NCI-H2171 (cell line): ENCODE measurements around the gene FAM149B1.

Source experiments
- DNase-seq: peaks from one replicate; lab custom pipeline; 2025; lab: John Stamatoyannopoulos, UW

FAM149B1 gene

GRCh38 chr10:73174148-73174925 is 6.4 kb downstream of the FAM149B1 start:
- DNase-seq: no peak

DNA sequence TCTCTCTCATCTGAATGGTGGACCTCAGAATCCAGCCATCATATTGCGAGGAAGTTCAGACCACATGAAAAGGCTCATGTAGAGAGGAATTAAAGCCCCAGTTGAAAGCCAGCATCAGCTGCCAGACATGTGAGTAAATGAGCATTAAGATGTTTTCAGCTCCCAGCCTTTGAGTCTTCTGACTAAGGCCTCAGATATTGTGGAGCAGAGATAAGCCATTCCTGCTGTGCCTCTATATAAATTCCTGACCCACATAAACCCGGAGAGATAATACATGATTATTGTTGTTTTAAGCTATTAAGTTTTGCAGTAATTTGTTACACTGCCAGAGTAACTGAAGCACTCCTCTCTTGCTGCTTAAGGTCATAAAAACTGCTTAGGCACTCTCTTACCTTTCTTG is 14.6 kb downstream of the FAM149B1 start:
- DNase-seq: no peak

DNA sequence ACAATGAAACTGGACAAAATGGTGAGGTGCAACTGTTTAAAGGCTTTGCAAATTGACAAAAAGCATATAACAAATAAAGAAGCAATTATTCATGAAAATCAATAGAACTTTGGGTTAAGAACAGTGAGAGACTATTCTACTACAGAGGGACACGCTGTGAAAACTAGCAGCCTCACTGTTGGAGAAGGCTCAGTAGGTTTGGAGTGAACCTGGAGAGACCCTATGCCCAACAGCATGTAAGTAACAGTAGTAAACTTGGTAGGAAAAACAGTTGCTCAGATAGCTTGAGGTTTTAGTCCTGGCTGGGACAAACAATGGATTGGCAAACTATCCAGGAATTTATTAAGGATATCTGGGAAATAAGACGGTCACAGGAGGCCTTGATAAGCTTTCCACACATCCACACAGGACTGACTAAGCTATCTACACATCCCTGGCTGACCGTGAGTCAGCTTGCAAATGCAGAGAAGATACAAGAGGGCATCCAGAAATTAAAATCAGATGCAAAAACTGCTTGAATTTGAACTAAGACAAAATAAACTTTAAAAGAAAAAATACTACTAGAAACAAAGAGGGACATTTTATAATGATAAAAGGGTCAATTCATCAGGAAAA is 15.9 kb downstream of the FAM149B1 start:
- DNase-seq: no peak

DNA sequence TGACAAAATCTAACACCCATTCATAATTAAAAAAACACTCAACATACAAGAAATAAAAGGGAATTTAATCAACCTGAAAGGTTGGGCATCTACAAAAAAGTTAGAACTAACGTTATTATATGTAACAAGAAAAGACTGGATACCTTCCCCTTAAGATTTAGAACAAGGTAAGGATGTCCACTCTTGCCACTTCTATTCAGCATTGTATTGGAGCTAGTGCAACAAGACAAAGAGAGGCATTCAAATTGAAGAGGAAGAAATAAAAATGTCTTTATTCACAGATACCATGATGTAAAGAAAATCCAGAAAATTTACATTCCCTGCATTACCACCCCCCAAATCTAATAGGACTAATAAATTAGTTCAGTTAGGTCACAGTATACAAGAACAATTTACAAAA is 18.3 kb downstream of the FAM149B1 start:
- DNase-seq: no peak

DNA sequence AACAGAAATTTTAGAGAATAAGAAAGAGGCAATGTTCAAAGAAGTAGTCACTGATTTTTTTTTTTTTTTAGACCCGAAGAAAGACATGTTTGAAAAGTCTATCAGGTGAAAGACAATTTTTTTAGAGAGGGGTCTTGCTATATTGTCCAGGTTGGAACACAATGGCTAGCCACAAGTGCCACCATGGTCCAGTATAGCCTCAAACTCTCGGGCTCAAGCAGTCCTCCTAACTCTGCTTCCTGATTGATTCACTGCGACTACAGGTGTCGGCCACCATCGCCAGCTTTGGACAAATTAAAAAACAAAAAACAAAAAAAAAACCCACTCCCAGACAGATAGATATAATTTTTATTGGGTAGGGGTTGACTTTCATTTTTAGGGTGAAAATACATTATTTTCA is 22.3 kb downstream of the FAM149B1 start:
- DNase-seq: no peak

GRCh38 chr10:73205081-73205480 is 37.2 kb downstream of the FAM149B1 start:
- DNase-seq: no peak

GRCh38 chr10:73205890-73206289 is 38.0 kb downstream of the FAM149B1 start:
- no peak for DNase-seq

DNA sequence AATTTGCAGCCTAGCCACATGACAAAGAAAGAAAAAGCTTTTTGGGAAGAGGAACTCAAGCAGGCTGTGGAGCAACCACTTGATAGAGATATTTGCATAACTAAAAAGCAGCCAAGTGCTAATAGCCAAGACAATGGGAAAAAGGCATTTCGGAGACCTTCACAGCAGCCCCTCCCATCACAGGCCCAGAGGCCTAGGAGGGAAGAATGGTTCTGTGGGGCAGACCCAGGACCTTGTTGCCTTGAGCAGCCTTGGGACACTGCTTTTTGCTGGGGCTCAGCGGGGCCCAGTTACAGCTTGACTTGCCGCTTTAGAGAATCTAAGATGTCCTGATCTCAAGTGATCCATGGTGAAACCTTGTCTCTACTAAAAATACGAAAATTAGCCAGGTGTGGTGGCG is 38.5 kb downstream of the FAM149B1 start:
- no peak for DNase-seq

GRCh38 chr10:73207883-73208282 is 40.0 kb downstream of the FAM149B1 start:
- DNase-seq: no peak

DNA sequence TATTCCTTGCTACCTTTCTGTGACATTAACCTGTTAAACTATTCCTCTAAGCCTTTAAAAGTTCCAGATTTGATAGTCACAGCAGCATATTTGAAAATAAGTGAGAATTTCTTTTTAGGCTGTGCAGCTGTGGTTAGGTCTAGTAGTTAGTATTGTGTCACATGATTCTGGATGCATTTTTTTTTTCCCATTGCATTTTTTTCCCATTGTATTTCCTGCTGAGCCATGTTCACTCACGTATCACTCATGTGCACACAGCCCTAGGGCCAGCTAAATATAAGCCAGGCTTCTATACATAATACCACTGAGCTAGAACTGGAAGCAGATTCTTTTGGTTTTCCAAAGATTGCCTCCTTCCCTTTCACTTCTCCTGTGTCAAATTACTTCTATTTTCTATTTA is 41.8 kb downstream of the FAM149B1 start:
- no peak for DNase-seq

DNA sequence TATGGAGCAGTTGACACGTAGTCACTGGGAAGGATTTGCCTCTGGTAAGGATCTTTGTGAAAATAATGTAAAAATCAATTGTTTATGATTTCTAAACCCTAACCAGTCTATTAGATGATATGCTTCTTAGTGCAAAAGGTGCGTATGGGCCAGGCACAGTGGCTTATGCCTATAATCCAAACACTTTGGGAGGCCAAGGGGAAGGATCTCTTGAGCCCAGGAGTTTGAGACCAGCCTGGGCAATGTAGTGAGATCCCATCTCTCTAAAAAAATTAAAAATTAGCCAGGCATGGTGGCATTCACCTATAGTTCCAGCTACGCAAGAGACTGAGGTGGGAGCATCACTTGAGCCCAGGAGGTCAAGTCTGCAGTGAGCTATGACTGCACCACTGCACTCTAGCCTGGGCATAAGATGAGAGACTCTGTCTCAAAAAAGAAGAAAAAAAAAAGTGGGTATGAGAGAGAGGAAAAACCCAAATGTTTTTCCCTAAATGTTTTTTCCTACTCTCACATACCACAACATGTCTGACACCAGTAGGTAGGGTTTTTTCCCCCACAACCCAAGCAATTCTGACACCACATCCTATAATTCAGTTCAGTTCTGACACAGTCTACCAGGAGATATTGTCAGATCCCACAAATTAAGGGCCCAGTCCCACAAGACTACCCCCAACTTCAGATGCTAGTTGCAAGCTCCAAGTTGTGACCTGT is 42.6 kb downstream of the FAM149B1 start:
- DNase-seq: no peak

DNA sequence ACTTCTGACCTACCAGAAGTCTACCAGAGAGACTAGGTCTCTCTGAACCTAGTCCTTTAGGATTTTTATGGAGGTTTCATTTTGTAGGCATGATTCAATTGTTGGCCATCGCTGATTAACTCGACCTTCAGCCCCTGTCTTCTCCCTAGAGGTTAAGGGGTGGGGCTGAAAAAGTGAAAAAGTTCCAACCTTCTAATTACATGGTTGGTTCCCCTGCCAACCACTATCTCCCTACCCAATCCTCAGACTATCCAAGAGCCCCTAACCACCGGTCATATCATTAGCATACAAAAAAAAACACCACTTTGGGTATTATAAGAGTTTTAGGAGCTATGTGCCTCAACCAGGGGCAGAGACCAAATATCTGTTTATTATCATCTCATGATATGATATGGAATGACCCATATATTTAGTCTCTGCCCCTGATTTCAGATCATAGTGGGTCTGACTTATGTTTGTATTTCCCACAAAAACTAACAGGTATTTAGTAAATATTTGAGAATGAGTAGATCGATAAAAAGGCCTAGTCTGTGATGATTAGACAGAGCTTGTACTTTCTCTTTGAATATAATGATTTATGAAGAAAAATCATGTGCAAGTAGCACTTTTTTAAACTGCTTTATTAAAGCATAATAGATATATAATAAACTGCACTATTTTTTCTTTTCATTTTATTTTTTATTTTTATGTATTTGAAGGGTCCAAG is 43.3 kb downstream of the FAM149B1 start:
- no peak for DNase-seq

GRCh38 chr10:73215749-73216148 is 47.8 kb downstream of the FAM149B1 start:
- DNase-seq: no peak

GRCh38 chr10:73217628-73218027 is 49.7 kb downstream of the FAM149B1 start:
- no peak for DNase-seq

DNA sequence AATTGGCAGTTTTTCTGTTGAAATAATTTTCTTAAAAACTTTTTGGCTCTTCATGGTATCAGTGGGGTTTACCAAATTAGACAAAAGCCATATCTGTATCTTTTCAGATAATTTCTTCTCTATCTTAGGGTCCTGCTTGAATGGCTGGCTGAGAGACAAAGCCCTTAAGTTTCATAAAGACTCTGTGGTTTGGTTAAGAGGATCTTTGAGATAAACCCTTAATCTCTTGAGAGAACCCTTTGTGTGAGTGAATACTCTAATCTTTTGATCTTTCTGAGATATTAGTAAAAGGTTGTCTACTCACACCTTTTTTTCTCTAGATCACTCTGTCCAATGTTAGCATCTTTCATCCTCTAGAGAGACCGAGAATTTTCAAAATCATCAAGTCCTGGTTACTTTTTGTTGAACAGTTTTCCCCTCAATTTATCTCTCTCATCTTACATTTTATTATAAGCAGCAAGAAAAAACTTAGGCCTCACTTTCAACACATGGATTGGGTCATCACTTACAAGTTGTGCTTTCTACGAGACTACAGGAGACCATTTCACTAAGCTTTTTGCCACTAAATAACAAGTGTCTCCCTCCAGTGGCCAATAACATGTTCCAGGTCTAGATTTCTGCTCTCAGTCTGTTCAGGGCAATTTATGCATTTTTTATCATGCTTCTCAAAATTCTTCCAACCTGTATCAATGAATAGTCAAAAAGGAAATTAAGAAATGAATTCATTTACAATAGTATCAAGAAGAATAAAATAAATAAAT is 50.7 kb downstream of the FAM149B1 start:
- no peak for DNase-seq

DNA sequence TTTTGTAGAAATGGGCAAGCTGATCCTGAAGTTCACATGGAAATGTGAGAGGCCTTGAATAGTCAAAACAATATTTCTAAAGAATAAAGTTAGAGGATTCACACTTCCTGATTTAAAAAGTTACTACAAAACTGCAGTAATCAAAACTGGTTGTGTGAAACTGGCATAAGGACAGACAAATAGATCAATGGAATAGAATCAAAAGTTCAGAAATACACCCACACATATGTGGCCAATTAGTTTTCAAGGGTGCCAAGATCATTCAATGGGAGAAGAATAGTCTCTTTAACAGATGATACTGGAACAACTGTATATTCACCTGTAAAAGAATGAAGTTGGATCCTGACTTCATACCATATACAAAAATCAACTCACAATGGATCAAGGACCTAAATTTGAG is 51.5 kb downstream of the FAM149B1 start:
- no peak for DNase-seq

- DNase-seq: no peak
These were observed 53.1 kb downstream of the FAM149B1 start for GRCh38 chr10:73220989-73221388.

DNA sequence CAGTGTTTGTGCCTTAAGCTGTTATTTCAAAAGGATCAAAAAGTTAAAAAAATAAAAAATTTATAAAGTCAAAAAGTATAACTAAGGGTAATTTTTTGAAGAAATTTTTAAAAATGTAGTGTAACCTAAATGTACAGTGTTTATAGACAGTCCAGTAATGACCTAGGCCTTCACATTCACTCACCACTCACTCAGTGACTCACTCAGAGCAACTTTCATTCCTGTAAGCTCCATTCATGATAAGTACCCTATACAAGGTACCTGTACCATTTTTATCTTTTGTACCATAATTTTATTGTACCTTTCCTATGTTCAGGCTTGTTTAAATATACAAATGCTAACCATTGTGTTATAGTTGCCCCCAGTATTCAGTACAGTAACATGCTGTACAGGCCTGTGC is 57.6 kb downstream of the FAM149B1 start:
- no peak for DNase-seq

DNA sequence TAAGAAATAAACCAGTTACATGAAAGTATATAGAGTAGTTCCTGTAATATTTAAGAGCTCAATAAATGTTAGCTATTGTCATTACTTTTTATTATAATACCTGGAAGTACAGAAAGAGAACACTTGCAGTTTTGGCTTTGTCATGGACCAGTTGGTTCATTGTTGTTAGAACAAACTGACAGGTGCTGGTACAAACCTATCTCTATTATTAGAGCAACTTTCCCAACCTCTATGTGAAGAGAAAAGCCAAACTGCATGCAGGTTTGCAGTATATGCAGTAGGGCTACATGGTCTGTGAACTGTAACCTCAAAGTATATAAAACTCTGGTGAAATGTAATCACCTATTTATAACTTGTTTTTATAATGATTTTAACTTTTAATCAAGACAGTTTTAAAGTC is 58.7 kb downstream of the FAM149B1 start:
- no peak for DNase-seq

DNA sequence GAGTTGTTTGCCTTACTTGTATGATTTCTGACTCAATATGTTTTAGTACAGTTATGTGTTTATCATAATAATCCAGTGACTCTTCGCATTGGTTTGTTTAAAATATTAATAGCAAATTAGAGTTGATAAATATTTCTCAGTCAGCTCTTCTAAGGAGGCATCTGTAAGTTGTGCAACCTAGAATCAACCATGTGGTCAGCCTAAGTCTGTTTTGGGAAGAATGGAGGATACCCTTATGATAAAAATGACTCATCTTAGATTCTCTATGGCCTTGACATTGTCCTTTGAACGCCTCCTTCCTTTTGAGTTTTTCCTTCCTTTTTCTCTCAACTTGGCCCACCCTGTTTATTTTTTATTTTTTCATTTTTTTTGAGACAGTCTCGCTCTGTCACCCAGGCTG is 60.3 kb downstream of the FAM149B1 start:
- no peak for DNase-seq

DNA sequence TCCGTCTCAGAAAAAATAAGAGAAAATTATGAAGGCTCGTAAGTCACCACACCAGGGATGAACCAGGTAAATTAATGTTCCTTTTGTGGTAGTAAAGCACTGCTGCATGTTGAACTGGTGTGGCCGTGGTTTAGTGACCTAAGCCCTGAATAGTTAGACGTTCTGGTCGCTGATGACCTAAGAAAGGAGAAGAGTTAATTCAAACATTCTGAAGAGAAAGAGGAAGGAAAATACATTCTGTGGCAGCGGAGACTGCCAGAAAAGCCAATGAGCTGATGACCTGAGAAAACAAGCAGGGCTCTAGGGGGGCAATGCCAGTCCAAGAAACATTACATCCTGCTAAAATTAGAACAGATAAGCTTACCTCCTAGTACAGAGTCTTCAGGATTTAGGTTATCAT is 61.6 kb downstream of the FAM149B1 start:
- DNase-seq: no peak

GRCh38 chr10:73232887-73233286 is 65.0 kb downstream of the FAM149B1 start:
- no peak for DNase-seq
